Naive B cell (primary cell): Measurements from ENCODE around the gene SEC14L6. TPM values are rescaled to one million over a fixed set of nuclear protein-coding genes. Genes with fewer than 3 reads are reported as not detected.
"Not testable (repeated sequence)": the region's sequence is repeated elsewhere in the genome, so short reads cannot be mapped to it uniquely, and the experiment has no call there.

Experiments used
- ATAC-seq, 2 donors: fragments of 150-1000 bp; cut with Tn5 transposase; 2 replicates each; pipeline ENCODE4 v1.10.0; 2021; ENCODE audit warnings: low read depth in 2 of 2, mild to moderate bottlenecking in 2 of 2, moderate library complexity in 2 of 2
- DNase-seq: peaks from one replicate; pipeline ENCODE4 v3.0.0; 2022
- H3K27ac Mint-ChIP-seq, 6 donors: one replicate each; pipeline ENCODE4 v1.8.0; 2020 to 2022; ENCODE audit warnings: mild to moderate bottlenecking in 6 of 6, mixed read lengths in 6 of 6, moderate library complexity in 5 of 6, inconsistent platforms in 2 of 6
- H3K27me3 Mint-ChIP-seq, 3 donors: one replicate each; pipeline ENCODE4 v1.8.0; 2021 to 2022; ENCODE audit warnings: mixed read lengths in 3 of 3, mild to moderate bottlenecking in 1 of 3
- H3K36me3 Mint-ChIP-seq, 2 donors: one replicate each; pipeline ENCODE4 v1.8.0; 2020 to 2022; ENCODE audit warnings: mixed read lengths in 2 of 2, inconsistent platforms in 1 of 2, mild to moderate bottlenecking in 1 of 2
- H3K4me1 Mint-ChIP-seq, 3 donors: one replicate each; pipeline ENCODE4 v1.8.0; 2020 to 2022; ENCODE audit warnings: mixed read lengths in 3 of 3, inconsistent platforms in 1 of 3, mild to moderate bottlenecking in 1 of 3, moderate library complexity in 1 of 3
- H3K4me3 Mint-ChIP-seq, 8 donors: one replicate each; pipeline ENCODE4 v1.8.0; 2020 to 2022; ENCODE audit warnings: mild to moderate bottlenecking in 8 of 8, mixed read lengths in 8 of 8, moderate library complexity in 8 of 8, inconsistent platforms in 2 of 8
- H3K9me3 Mint-ChIP-seq, 7 donors: one replicate each; pipeline ENCODE4 v1.8.0; 2020 to 2022; ENCODE audit warnings: mixed read lengths in 7 of 7, mild to moderate bottlenecking in 5 of 7, inconsistent platforms in 2 of 7, moderate library complexity in 1 of 7
- polyA plus RNA-seq, 6 donors: library from polyadenylated mRNA; unstranded; fragments of 300-500 nt; fragmentation: Illumina TruSeq; gene quantifications; one replicate each; pipeline ENCODE4 v1.2.3, GENCODE V29; 2021; ENCODE audit warnings: low read depth in 6 of 6

Gene SEC14L6
- polyA plus RNA-seq, 6 donors from 2014 or later = not detected

- no peaks in the 10 kb centered on the region for H3K36me3 Mint-ChIP-seq
- DNase-seq (no peak), ATAC-seq (no peak)
- H3K27me3 Mint-ChIP-seq = peaks cover 0 to 6% (median 4%) of the 10 kb centered on the region in 3 donors
- H3K4me1 Mint-ChIP-seq = no peaks in the 10 kb centered on the region
- no peak overlapping the region for H3K27ac Mint-ChIP-seq
- H3K4me3 Mint-ChIP-seq = no peak overlapping the region
- H3K9me3 Mint-ChIP-seq = no peaks in the 10 kb centered on the region
Measured at GRCh38 chr22:30561402-30562189, 15.1 kb upstream of the SEC14L6 start.

GRCh38 chr22:30560643-30561202 lies 14.2 kb upstream of the SEC14L6 start:
- H3K27me3 Mint-ChIP-seq, DNase-seq, H3K27ac Mint-ChIP-seq, H3K9me3 Mint-ChIP-seq, ATAC-seq, H3K36me3 Mint-ChIP-seq, H3K4me1 Mint-ChIP-seq, H3K4me3 Mint-ChIP-seq: not testable (repeated sequence)

GRCh38 chr22:30559889-30560288 lies 13.3 kb upstream of the SEC14L6 start:
- ATAC-seq (no peak), DNase-seq (no peak)
- H3K9me3 Mint-ChIP-seq = no peaks in the 10 kb centered on the region
- H3K27me3 Mint-ChIP-seq = peaks cover 0 to 6% (median 0%) of the 10 kb centered on the region in 3 donors
- no peak overlapping the region for H3K4me3 Mint-ChIP-seq
- no peaks in the 10 kb centered on the region for H3K36me3 Mint-ChIP-seq
- H3K4me1 Mint-ChIP-seq = no peaks in the 10 kb centered on the region
- no peak overlapping the region for H3K27ac Mint-ChIP-seq

GRCh38 chr22:30557243-30557642 lies 10.7 kb upstream of the SEC14L6 start:
- no peaks in the 10 kb centered on the region for H3K4me1 Mint-ChIP-seq
- no peak overlapping the region for H3K4me3 Mint-ChIP-seq
- H3K27me3 Mint-ChIP-seq = peaks cover 0 to 6% (median 0%) of the 10 kb centered on the region in 3 donors
- DNase-seq (no peak), ATAC-seq (no peak)
- no peak overlapping the region for H3K27ac Mint-ChIP-seq
- H3K9me3 Mint-ChIP-seq = no peaks in the 10 kb centered on the region
- no peaks in the 10 kb centered on the region for H3K36me3 Mint-ChIP-seq

GRCh38 chr22:30556388-30556787 lies 9.8 kb upstream of the SEC14L6 start:
- no peaks in the 10 kb centered on the region for H3K36me3 Mint-ChIP-seq
- H3K27ac Mint-ChIP-seq = no peak overlapping the region
- peaks cover 0 to 6% (median 0%) of the 10 kb centered on the region in 3 donors for H3K27me3 Mint-ChIP-seq
- H3K4me3 Mint-ChIP-seq = no peak overlapping the region
- H3K4me1 Mint-ChIP-seq = no peaks in the 10 kb centered on the region
- H3K9me3 Mint-ChIP-seq = no peaks in the 10 kb centered on the region
- no peak for ATAC-seq
- no peak for DNase-seq

- no peaks in the 10 kb centered on the region for H3K4me1 Mint-ChIP-seq
- H3K9me3 Mint-ChIP-seq = no peaks in the 10 kb centered on the region
- ATAC-seq (no peak), DNase-seq (no peak)
- no peak overlapping the region for H3K27ac Mint-ChIP-seq
- no peaks in the 10 kb centered on the region for H3K36me3 Mint-ChIP-seq
- no peak overlapping the region for H3K4me3 Mint-ChIP-seq
- no peaks in the 10 kb centered on the region for H3K27me3 Mint-ChIP-seq
Measured at GRCh38 chr22:30555282-30556210, 9.0 kb upstream of the SEC14L6 start.

GRCh38 chr22:30553971-30554370 lies 7.4 kb upstream of the SEC14L6 start:
- ATAC-seq = no peak
- no peak overlapping the region for H3K4me3 Mint-ChIP-seq
- no peak for DNase-seq
- H3K4me1 Mint-ChIP-seq = no peaks in the 10 kb centered on the region
- no peaks in the 10 kb centered on the region for H3K36me3 Mint-ChIP-seq
- H3K27ac Mint-ChIP-seq = no peak overlapping the region
- H3K9me3 Mint-ChIP-seq = no peaks in the 10 kb centered on the region
- H3K27me3 Mint-ChIP-seq = peaks cover 0 to 13% (median 6%) of the 10 kb centered on the region in 3 donors

- DNase-seq = no peak
- Mint-ChIP-seq H3K9me3 (peaks cover 0 to 2% (median 0%) of the 10 kb centered on the region in 7 donors), H3K4me1 (no peaks in the 10 kb centered on the region), H3K36me3 (no peaks in the 10 kb centered on the region), H3K4me3 (no peak overlapping the region), H3K27me3 (peaks cover 6 to 21% (median 13%) of the 10 kb centered on the region in 3 donors), H3K27ac (no peak overlapping the region)
- no peak for ATAC-seq
Measured at GRCh38 chr22:30552719-30553118, 6.2 kb upstream of the SEC14L6 start.

- peaks cover 6 to 29% (median 20%) of the 10 kb centered on the region in 3 donors for H3K27me3 Mint-ChIP-seq
- H3K9me3 Mint-ChIP-seq, H3K4me3 Mint-ChIP-seq, H3K4me1 Mint-ChIP-seq, ATAC-seq, DNase-seq, H3K27ac Mint-ChIP-seq, H3K36me3 Mint-ChIP-seq: not testable (repeated sequence)
Measured at GRCh38 chr22:30551813-30552212, 5.3 kb upstream of the SEC14L6 start.

- Mint-ChIP-seq H3K9me3 (peaks cover 0 to 5% (median 0%) of the 10 kb centered on the region in 7 donors), H3K27me3 (peaks cover 21 to 64% (median 57%) of the 10 kb centered on the region in 3 donors), H3K27ac (no peak overlapping the region), H3K36me3 (no peaks in the 10 kb centered on the region), H3K4me1 (no peaks in the 10 kb centered on the region), H3K4me3 (no peak overlapping the region)
- DNase-seq (no peak), ATAC-seq (no peak)
Measured at GRCh38 chr22:30547188-30547587, 647 bp upstream of the SEC14L6 start.

GRCh38 chr22:30542811-30543188 lies 3.7 kb downstream of the SEC14L6 start:
- peaks cover 39 to 78% (median 68%) of the 10 kb centered on the region in 3 donors for H3K27me3 Mint-ChIP-seq
- peaks cover 0 to 3% (median 0%) of the 10 kb centered on the region in 7 donors for H3K9me3 Mint-ChIP-seq
- DNase-seq (no peak), ATAC-seq (no peak)
- H3K4me1 Mint-ChIP-seq = no peaks in the 10 kb centered on the region
- H3K36me3 Mint-ChIP-seq = no peaks in the 10 kb centered on the region
- peak overlapping the region in 2 of 8 donors; percentile 33 to 45 for H3K4me3 Mint-ChIP-seq
- H3K27ac Mint-ChIP-seq = no peak overlapping the region

- no peak for DNase-seq
- H3K9me3 Mint-ChIP-seq = peaks cover 0 to 1% (median 0%) of the 10 kb centered on the region in 7 donors
- peaks cover 43 to 74% (median 70%) of the 10 kb centered on the region in 3 donors for H3K27me3 Mint-ChIP-seq
- no peak overlapping the region for H3K27ac Mint-ChIP-seq
- H3K4me3 Mint-ChIP-seq = peak overlapping the region in 1 of 8 donors; percentile 33
- ATAC-seq = no peak
- H3K36me3 Mint-ChIP-seq = no peaks in the 10 kb centered on the region
- no peaks in the 10 kb centered on the region for H3K4me1 Mint-ChIP-seq
Measured at GRCh38 chr22:30541961-30542810, 4.4 kb downstream of the SEC14L6 start.

- Mint-ChIP-seq H3K4me3 (peak overlapping the region in 1 of 8 donors; percentile 56), H3K27me3 (peaks cover 43 to 67% (median 65%) of the 10 kb centered on the region in 3 donors)
- not testable (repeated sequence) for H3K9me3 Mint-ChIP-seq
Measured at GRCh38 chr22:30541511-30541910, 5.0 kb downstream of the SEC14L6 start.

More at GRCh38 chr22:30541511-30541910, 5.0 kb downstream of the SEC14L6 start:
- not testable (repeated sequence) for H3K36me3 Mint-ChIP-seq, ATAC-seq, DNase-seq, H3K27ac Mint-ChIP-seq, H3K4me1 Mint-ChIP-seq
